H1 (cell line): ENCODE results near the gene F2RL2. TPM values are rescaled to one million over a fixed set of nuclear protein-coding genes. Genes with fewer than 3 reads are reported as not detected.

ENCODE experiments used
- CBX8 ChIP-seq: fragments of 300-800, 300-1000 bp; sonication (generic); IDR thresholded peaks from 2 replicates; pipeline ENCODE4 v1.7.1; 2016; ENCODE audit warnings: low read depth, low read length, borderline replicate concordance
- CHD7 ChIP-seq: fragments of 300-600 bp; sonication (generic); IDR thresholded peaks from 2 replicates; pipeline ENCODE4 v1.7.1; 2012; ENCODE audit warnings: low read length, moderate library complexity, mild to moderate bottlenecking, inconsistent platforms; ENCODE audit not compliant: insufficient replicate concordance
- E2F6 ChIP-seq: IDR thresholded peaks from 2 replicates; pipeline ENCODE4 v1.6.1; 2012; ENCODE audit warnings: inconsistent platforms
- HDAC2 ChIP-seq, 2 experiments: fragments of 300-600 bp in 1 of 2; sonication (generic) in 1 of 2; IDR thresholded peaks; 2 replicates each; pipeline ENCODE4 v1.6.1; 2011 to 2012; ENCODE audit warnings: low read depth in 2 of 2, low read length in 2 of 2, mild to moderate bottlenecking in 2 of 2, moderate library complexity in 2 of 2, borderline replicate concordance in 1 of 2, inconsistent platforms in 1 of 2
- JUND ChIP-seq: IDR thresholded peaks from 2 replicates; pipeline ENCODE4 v1.6.1; 2011; ENCODE audit warnings: mild to moderate bottlenecking, improper control_type of control experiment, low read length
- POLR2AphosphoS5 ChIP-seq: IDR thresholded peaks from 2 replicates; pipeline ENCODE4 v1.6.1; 2011; ENCODE audit warnings: low read depth, low read length
- SIRT6 ChIP-seq: IDR thresholded peaks from one replicate; pipeline ENCODE4 v1.7.1; 2012; ENCODE audit warnings: low read length, inconsistent platforms
- SP4 ChIP-seq: IDR thresholded peaks from 2 replicates; pipeline ENCODE4 v1.6.1; 2012; ENCODE audit warnings: low read length, inconsistent platforms
- TAF1 ChIP-seq: IDR thresholded peaks from 2 replicates; pipeline ENCODE4 v1.6.1; 2011; ENCODE audit warnings: mild to moderate bottlenecking, low read depth, low read length
- TEAD4 ChIP-seq: IDR thresholded peaks from 2 replicates; pipeline ENCODE4 v1.6.1; 2012; ENCODE audit warnings: low read depth, low read length, inconsistent platforms, mixed read lengths
- polyA plus RNA-seq, 7 experiments: library from polyadenylated mRNA; depleted of rRNA in 3 of 7; stranded (reverse) in 5 of 7; unstranded in 2 of 7; fragments of >200 nt in 5 of 7; fragments of 200-250 nt in 2 of 7; gene quantifications; 1 replicate in 5 of 7; 2 replicates in 1 of 7; 4 replicates in 1 of 7; pipeline versions ENCODE4 v1.2.1 to v1.2.3, GENCODE V29; 2011 to 2013; ENCODE audit warnings: missing spikeins in 2 of 7, mixed read lengths in 2 of 7
- total RNA-seq: library from RNA; stranded (reverse); fragmentation: NEBNext Ultra II Directional; extraction: Animal tissue kit (Norgen Biotek cat#: 25700); gene quantifications from 2 replicates; pipeline ENCODE4 v1.2.1, GENCODE V29; 2021

Gene F2RL2
- total and polyA plus RNA-seq, 2 of the 8 experiments (the other 6 are each of a cell fraction or from before 2014, with no cell fraction given) = 0.03 to 0.07 TPM

- TF ChIP-seq CHD7 (no peak), CBX8 (no peak), SP4 (no peak), TAF1 (no peak), TEAD4 (no peak), POLR2AphosphoS5 (no peak), JUND (no peak), HDAC2 (IDR thresholded peaks at IDR 0.05; ENCODE audit: borderline replicate concordance in 1 of 2, low read depth in 2 of 2, low read length in 2 of 2) (no peak), SIRT6 (no peak), E2F6 (no peak)
Observed at GRCh38 chr5:76579166-76579937, 43.9 kb downstream of the F2RL2 start (continued).
